Bronchial epithelial cell (primary cell): ENCODE data around the gene DBF4B. TPM values are rescaled to one million over a fixed set of nuclear protein-coding genes. Genes with fewer than 3 reads are reported as not detected.

Experiments
- DNase-seq: peaks from one replicate; pipeline ENCODE4 v3.0.0-alpha.2; 2010; ENCODE audit warnings: low read depth
- FAIRE-seq: peaks from 2 replicates; lab custom pipeline; 2011; peaks lifted over from hg19 to GRCh38; lab: Jason Lieb, UNC
- H3K27me3 ChIP-seq: 2 replicates; pipeline ENCODE4 v1.5.1; 2011; ENCODE audit warnings: low read length; ENCODE audit not compliant: control insufficient read depth, insufficient read depth
- H3K36me3 ChIP-seq: 2 replicates; pipeline ENCODE4 v1.5.1; 2011; ENCODE audit warnings: low read length; ENCODE audit not compliant: control insufficient read depth, insufficient read depth
- H3K4me3 ChIP-seq: 2 replicates; pipeline ENCODE4 v1.5.1; 2011; ENCODE audit warnings: mild to moderate bottlenecking, low read depth, low read length, control low read depth
- total RNA-seq: library from RNA; depleted of rRNA; stranded (reverse); fragments of >200 nt; gene quantifications from 2 replicates; pipeline ENCODE4 v1.2.1, GENCODE V29; 2014
- TF ChIP-seq, protein P1 (sequence below): IDR thresholded peaks from 2 replicates; pipeline ENCODE4 v1.5.1; 2011; ENCODE audit warnings: mild to moderate bottlenecking, moderate library complexity, low read length, control low read depth, inconsistent platforms; ENCODE audit not compliant: insufficient read depth, severe bottlenecking

Gene DBF4B
- total RNA-seq, 1 donor from 2014 or later: 0.79 TPM

DNA sequence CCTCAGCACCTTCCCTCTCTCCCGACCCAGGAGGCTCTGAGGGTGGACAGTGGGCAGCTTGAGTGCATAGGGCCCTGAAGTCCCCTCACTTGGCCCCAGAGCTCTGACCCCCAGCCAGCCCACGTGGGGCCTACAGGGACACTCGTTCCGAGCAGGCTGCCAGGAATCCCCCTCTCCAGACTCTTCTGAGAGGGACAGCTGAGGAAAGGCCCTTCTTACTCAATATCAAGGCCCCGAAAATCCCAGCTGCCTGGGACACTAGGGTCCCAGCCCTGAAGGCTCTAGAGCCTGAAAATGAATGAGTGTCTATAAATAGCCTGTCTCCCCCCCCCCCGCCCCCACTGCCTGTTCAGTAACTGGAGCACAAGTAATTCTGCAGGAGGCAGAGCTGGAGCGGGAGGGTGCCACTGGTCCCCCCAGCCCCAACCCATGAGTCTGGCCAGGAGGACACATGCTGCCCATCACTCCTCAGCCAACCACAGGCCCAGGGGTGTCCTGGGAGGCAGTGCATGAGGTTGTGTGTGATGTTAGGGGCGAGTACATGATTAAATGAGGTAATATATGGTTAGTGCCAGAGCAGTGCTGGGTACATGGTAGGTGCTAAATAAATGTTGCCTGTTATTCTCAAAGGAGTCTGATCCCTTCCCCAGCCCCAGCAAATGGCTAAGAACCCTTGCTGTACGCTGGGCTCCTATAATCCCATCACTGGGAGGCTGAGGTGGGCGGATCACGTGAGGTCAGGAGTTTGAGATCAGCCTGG lies 61.9 kb downstream of the DBF4B start:
- Histone ChIP-seq H3K27me3 (peaks cover 14% of the 10 kb centered on the region), H3K4me3 (no peak overlapping the region), H3K36me3 (no peaks in the 10 kb centered on the region)
- TF ChIP-seq, protein P1, sequence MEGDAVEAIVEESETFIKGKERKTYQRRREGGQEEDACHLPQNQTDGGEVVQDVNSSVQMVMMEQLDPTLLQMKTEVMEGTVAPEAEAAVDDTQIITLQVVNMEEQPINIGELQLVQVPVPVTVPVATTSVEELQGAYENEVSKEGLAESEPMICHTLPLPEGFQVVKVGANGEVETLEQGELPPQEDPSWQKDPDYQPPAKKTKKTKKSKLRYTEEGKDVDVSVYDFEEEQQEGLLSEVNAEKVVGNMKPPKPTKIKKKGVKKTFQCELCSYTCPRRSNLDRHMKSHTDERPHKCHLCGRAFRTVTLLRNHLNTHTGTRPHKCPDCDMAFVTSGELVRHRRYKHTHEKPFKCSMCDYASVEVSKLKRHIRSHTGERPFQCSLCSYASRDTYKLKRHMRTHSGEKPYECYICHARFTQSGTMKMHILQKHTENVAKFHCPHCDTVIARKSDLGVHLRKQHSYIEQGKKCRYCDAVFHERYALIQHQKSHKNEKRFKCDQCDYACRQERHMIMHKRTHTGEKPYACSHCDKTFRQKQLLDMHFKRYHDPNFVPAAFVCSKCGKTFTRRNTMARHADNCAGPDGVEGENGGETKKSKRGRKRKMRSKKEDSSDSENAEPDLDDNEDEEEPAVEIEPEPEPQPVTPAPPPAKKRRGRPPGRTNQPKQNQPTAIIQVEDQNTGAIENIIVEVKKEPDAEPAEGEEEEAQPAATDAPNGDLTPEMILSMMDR: no peak
- FAIRE-seq (no peak), DNase-seq (no peak)

DNA sequence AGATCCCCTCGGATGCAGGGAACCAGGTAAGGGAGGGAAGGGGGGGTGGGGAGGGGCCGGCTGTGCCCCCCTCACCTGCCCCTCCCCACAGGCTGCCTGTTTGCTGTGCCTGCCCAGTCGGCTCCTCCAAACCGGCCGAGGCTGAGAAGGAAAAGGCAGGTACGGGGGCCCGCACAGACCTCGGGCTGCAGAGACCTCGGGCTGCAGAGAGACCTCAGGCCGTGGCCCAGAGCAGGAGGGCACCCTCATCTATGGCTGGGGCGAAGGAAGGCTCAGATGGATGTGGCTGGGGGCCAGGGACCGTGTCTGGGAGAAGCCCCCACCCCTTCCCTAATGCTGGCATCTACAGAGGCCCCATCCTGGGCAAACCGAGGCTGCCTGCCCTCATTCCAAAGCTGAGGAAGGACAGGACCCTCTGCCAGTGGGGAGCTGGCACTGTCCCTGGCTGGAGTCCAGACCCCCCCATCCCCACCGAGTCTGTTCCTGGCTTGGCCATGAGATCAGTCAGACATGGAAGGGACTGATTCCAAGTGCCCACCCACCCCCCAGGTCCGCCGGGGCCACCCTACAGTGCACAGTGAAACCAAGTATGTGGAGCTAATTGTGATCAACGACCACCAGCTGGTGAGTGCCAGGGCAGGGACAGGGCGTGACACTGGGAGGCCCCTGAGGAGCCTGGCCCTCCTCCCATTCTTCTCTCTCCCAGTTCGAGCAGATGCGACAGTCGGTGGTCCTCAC lies 64.0 kb downstream of the DBF4B start:
- Histone ChIP-seq H3K27me3 (peaks cover 7% of the 10 kb centered on the region), H3K36me3 (no peaks in the 10 kb centered on the region), H3K4me3 (no peak overlapping the region)
- DNase-seq: no peak
- TF ChIP-seq, protein P1: no peak
- no peak for FAIRE-seq

DNA sequence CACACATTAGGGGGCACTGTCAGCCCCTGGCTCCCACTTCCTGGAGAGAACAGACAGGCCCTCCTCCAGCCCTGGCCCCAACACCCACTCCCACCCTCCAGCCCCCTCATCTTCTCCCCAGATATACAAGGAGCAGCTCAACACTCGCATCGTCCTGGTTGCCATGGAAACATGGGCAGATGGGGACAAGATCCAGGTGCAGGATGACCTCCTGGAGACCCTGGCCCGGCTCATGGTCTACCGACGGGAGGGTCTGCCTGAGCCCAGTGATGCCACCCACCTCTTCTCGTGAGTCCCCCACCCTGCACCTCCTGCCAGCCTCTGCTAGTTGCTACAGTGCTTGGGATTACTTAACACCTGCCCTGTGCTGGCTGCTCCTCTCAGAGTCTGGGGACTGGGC lies 64.7 kb downstream of the DBF4B start:
- FAIRE-seq (no peak), DNase-seq (no peak)
- H3K27me3 ChIP-seq: peaks cover 7% of the 10 kb centered on the region
- no peak overlapping the region for H3K4me3 ChIP-seq
- no peaks in the 10 kb centered on the region for H3K36me3 ChIP-seq
- TF ChIP-seq, protein P1: no peak

DNA sequence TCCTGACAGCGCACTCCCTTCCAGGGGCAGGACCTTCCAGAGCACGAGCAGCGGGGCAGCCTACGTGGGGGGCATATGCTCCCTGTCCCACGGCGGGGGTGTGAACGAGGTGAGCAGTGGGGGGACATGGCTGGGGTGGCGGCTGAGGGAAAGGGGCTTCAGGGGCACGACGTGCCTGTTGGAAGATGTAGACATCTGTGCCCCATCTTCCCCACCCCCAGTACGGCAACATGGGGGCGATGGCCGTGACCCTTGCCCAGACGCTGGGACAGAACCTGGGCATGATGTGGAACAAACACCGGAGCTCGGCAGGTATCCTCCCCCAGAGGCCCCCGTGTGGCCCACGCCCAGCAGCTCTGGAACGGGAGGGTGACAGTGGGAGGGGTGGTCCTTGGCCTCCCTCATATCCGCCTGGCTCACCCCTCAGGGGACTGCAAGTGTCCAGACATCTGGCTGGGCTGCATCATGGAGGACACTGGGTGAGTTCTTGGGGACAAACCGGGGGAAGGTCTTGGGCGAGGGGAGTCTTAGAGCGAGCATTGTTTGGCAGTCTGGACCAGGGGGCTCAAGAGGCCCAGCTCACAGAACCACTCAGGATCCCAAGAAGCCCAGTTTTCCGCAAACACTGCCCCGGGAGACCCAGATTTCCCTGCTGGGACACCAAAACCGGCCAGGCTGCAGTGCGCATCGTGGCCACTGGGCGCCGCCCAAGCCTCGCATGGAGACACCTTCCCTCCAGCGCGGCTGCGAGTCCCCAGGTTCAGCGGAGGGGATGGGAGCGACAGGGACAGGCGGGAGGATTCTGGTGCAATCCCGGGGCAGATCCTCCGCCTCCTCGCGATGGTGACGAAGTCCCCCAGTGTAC lies 66.0 kb downstream of the DBF4B start:
- peak; percentile 75 for FAIRE-seq
- peak; percentile 57 for DNase-seq
- no peaks in the 10 kb centered on the region for H3K36me3 ChIP-seq
- TF ChIP-seq, protein P1: peak; percentile 99
- peaks cover 4% of the 10 kb centered on the region for H3K27me3 ChIP-seq
- H3K4me3 ChIP-seq: peak overlapping the region; percentile 59

DNA sequence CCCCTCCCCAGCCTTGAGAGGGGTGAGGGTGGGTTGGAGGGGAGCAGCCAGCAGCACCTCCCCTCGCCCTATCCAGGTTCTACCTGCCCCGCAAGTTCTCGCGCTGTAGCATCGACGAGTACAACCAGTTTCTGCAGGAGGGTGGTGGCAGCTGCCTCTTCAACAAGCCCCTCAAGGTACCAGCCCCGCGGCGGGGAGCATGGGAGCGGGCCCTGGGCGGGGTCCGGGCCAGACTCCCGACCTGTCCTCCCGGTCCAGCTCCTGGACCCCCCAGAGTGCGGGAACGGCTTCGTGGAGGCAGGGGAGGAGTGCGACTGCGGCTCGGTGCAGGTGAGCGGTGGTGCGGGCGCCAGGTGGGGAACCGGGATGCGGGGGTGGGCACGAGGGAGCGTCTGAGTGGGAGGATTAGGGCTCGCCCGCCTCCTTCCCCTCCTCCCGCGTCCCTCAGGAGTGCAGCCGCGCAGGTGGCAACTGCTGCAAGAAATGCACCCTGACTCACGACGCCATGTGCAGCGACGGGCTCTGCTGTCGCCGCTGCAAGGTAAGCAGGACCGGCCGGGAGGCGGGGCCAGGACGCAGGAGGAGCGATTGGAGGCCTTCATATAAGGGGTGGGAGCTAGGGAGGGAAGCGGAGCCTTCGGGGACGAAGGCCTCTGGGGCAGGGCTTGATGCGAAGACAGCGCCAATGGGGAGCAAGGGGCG lies 66.8 kb downstream of the DBF4B start:
- peak overlapping the region; percentile 59 for H3K4me3 ChIP-seq
- no peaks in the 10 kb centered on the region for H3K36me3 ChIP-seq
- peaks cover 4% of the 10 kb centered on the region for H3K27me3 ChIP-seq
- peak; percentile 96 for DNase-seq
- peak; percentile 73 for FAIRE-seq
- TF ChIP-seq, protein P1: no peak
